GM12864 (cell line): Measurements from ENCODE around the gene SPTSSA.
"Not testable (repeated sequence)": the region's sequence is repeated elsewhere in the genome, so short reads cannot be mapped to it uniquely, and the experiment has no call there.

ENCODE experiments used
- DNase-seq: peaks from one replicate; pipeline ENCODE4 v3.0.0-alpha.2; 2011; ENCODE audit warnings: low read depth
- H3K4me3 ChIP-seq: 2 replicates; pipeline ENCODE4 v1.5.1; 2011; ENCODE audit warnings: mild to moderate bottlenecking, low read depth, low read length, control low read depth
- TF ChIP-seq, protein P1 (sequence below): IDR thresholded peaks from 2 replicates; pipeline ENCODE4 v1.5.1; 2011; ENCODE audit warnings: low read depth, mild to moderate bottlenecking, moderate library complexity, low read length, control low read depth, inconsistent platforms; ENCODE audit errors: missing control alignments

SPTSSA gene

GRCh38 chr14:34462132-34462893, at the start of gene SPTSSA:
TSS of gene SPTSSA (minus strand) at chr14:34462240. CDS start at chr14:34462207, 33 bp downstream.
- H3K4me3 ChIP-seq: peak within 1 kb of the TSS; percentile 94
- DNase-seq: peak; percentile 59
- TF ChIP-seq, protein P1, sequence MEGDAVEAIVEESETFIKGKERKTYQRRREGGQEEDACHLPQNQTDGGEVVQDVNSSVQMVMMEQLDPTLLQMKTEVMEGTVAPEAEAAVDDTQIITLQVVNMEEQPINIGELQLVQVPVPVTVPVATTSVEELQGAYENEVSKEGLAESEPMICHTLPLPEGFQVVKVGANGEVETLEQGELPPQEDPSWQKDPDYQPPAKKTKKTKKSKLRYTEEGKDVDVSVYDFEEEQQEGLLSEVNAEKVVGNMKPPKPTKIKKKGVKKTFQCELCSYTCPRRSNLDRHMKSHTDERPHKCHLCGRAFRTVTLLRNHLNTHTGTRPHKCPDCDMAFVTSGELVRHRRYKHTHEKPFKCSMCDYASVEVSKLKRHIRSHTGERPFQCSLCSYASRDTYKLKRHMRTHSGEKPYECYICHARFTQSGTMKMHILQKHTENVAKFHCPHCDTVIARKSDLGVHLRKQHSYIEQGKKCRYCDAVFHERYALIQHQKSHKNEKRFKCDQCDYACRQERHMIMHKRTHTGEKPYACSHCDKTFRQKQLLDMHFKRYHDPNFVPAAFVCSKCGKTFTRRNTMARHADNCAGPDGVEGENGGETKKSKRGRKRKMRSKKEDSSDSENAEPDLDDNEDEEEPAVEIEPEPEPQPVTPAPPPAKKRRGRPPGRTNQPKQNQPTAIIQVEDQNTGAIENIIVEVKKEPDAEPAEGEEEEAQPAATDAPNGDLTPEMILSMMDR: no peak

- TF ChIP-seq, protein P1: no peak
- no peak overlapping the region for H3K4me3 ChIP-seq
- DNase-seq: no peak
Measured at GRCh38 chr14:34507884-34508283, 45.8 kb upstream of the SPTSSA start.

GRCh38 chr14:34507459-34507858, 45.4 kb upstream of the SPTSSA start:
- DNase-seq: no peak
- H3K4me3 ChIP-seq: no peak overlapping the region
- TF ChIP-seq, protein P1: no peak

GRCh38 chr14:34505124-34505491, 43.1 kb upstream of the SPTSSA start:
- DNase-seq, H3K4me3 ChIP-seq: not testable (repeated sequence)

DNA sequence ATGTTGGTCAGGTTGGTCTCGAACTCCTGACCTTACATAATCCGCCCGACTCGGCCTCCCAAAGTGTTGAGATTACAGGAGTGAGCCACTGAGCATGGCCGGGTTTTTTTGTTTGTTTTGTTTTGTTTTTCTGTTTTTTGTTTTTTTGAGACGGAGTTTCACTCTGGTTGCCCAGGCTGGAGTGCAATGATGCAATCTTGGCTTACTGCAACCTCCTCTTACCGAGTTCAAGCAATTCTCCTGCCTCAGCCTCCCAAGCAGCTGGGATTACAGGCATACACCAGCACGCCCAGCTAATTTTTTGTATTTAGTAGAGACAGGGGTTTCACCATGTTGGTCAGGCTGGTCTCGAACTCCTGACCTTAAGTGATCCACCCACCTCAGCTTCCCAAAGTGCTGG, 42.0 kb upstream of the SPTSSA start:
- not testable (repeated sequence) for H3K4me3 ChIP-seq, DNase-seq

GRCh38 chr14:34502545-34503225, 40.6 kb upstream of the SPTSSA start:
- H3K4me3 ChIP-seq: no peak overlapping the region
- TF ChIP-seq, protein P1: no peak
- DNase-seq: no peak

DNA sequence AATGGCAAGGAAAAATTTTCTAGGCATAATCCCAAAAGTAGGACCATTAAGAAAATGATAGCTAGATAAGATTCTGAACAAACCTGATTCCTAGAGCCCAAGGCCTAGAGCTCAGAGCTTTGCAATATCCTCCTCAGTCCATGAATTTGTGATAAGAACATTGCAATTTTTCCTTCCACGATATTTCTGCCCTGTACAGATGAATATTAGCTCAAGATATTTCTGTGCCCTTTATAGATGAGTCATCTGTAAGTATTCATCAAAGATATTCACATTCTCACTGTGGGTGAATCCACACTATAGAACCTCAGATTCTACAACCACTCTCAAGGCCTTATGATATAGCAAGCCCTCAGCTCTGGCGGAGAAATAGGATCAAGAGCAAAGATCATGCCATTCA, 40.0 kb upstream of the SPTSSA start:
- H3K4me3 ChIP-seq: no peak overlapping the region
- DNase-seq: no peak
- TF ChIP-seq, protein P1: no peak

GRCh38 chr14:34501004-34501580, 39.1 kb upstream of the SPTSSA start:
- no peak for DNase-seq
- TF ChIP-seq, protein P1: no peak
- no peak overlapping the region for H3K4me3 ChIP-seq
